ENCODE measurements around the gene GABPB2. TPM values are rescaled to one million over a fixed set of nuclear protein-coding genes. Genes with fewer than 3 reads are reported as not detected.

Gene GABPB2
- polyA plus RNA-seq, 1 of the 3 experiments (the other 2 are of a cell fraction): 2.4 TPM

DNA sequence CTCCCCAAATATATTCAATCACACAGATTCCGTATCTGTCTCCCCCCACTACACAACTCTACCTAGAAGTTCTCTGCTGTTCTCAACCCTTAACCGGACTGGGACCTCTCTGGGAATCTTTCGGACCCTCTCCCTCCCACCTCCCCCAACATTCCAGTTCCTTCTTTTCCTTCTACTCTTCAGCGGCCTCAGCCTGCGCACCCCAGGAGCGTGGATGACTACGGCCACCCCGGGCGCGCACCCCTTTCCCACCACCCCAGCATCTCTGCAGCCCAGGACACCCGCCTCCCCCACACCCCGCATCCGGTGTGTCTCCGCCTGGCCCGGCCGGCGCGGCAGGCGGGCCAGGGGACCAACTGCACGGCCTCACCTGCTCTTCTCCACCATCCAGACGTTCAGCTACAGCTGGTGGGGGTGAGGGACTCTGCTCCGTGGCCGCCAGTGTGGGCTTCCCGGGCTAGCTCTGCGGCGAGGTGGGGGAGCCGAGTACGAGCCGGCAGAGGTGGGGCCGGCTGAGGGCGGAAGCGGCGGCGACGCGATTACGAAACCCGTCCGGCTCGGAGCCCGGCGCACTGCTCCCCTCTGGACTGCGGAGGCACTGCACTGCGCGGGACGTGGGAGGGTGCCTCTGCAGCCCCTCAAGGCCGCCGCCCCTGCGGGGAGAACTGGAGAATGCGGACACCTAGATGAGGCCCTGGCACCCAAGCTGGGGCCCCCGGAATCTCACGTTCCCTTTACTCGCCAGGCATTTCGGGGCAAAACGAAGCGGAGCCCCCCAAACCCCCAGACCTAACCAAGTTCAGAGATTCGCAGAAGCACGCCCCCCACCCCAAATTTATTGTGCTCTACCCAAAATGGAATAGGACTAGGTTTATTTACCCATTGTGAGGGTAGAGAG, 11.2 kb upstream of the GABPB2 start, which contains the start of gene CDC42SE1 (continued):
- no peak for TF ChIP-seq IRF3 (IDR thresholded peaks at IDR 0.05; ENCODE audit: low read depth, low read length)
- TF ChIP-seq, protein P1, sequence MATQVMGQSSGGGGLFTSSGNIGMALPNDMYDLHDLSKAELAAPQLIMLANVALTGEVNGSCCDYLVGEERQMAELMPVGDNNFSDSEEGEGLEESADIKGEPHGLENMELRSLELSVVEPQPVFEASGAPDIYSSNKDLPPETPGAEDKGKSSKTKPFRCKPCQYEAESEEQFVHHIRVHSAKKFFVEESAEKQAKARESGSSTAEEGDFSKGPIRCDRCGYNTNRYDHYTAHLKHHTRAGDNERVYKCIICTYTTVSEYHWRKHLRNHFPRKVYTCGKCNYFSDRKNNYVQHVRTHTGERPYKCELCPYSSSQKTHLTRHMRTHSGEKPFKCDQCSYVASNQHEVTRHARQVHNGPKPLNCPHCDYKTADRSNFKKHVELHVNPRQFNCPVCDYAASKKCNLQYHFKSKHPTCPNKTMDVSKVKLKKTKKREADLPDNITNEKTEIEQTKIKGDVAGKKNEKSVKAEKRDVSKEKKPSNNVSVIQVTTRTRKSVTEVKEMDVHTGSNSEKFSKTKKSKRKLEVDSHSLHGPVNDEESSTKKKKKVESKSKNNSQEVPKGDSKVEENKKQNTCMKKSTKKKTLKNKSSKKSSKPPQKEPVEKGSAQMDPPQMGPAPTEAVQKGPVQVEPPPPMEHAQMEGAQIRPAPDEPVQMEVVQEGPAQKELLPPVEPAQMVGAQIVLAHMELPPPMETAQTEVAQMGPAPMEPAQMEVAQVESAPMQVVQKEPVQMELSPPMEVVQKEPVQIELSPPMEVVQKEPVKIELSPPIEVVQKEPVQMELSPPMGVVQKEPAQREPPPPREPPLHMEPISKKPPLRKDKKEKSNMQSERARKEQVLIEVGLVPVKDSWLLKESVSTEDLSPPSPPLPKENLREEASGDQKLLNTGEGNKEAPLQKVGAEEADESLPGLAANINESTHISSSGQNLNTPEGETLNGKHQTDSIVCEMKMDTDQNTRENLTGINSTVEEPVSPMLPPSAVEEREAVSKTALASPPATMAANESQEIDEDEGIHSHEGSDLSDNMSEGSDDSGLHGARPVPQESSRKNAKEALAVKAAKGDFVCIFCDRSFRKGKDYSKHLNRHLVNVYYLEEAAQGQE (IDR thresholded peaks at IDR 0.05; ENCODE audit: low read depth, low read length): no peak
- no peak; a peak in 1 of 4 replicates for TF ChIP-seq EP300 (IDR thresholded peaks at IDR 0.05; ENCODE audit: borderline replicate concordance in 1 of 2, low read depth in 1 of 2, low read length in 1 of 2)
- no peak for TF ChIP-seq FOSL2 (IDR thresholded peaks at IDR 0.05; ENCODE audit: borderline replicate concordance, low read depth)
- TF ChIP-seq USF1 (IDR thresholded peaks at IDR 0.05; ENCODE audit: borderline replicate concordance, low read depth): no peak
- TF ChIP-seq FOXM1 (IDR thresholded peaks at IDR 0.05; ENCODE audit: low read depth): no peak
- TF ChIP-seq EZH2phosphoT487 (IDR thresholded peaks at IDR 0.05; ENCODE audit: borderline replicate concordance, low read depth): no peak
- TF ChIP-seq NRF1 (IDR thresholded peaks at IDR 0.05; ENCODE audit: low read depth, low read length): no peak; the same call in 1 of the 2 replicates
- TF ChIP-seq MEF2A (IDR thresholded peaks at IDR 0.05; ENCODE audit: borderline replicate concordance, low read depth): no peak
- TF ChIP-seq RAD21 (IDR thresholded peaks at IDR 0.05; ENCODE audit: low read length): no peak; the same call in 1 of the 2 replicates
- peak; percentile 69 for TF ChIP-seq GABPA (IDR thresholded peaks at IDR 0.05; ENCODE audit: low read depth)
- TF ChIP-seq RFX5 (IDR thresholded peaks at IDR 0.05; ENCODE audit: low read length): no peak
- peak; percentile 59 for TF ChIP-seq MXI1 (IDR thresholded peaks at IDR 0.05; ENCODE audit: low read depth, low read length)
- no peak for TF ChIP-seq SMC3 (IDR thresholded peaks at IDR 0.05; ENCODE audit: low read depth, low read length)
- TF ChIP-seq ZBTB33 (IDR thresholded peaks at IDR 0.05; ENCODE audit: borderline replicate concordance, low read depth): no peak
- TF ChIP-seq, protein P2, sequence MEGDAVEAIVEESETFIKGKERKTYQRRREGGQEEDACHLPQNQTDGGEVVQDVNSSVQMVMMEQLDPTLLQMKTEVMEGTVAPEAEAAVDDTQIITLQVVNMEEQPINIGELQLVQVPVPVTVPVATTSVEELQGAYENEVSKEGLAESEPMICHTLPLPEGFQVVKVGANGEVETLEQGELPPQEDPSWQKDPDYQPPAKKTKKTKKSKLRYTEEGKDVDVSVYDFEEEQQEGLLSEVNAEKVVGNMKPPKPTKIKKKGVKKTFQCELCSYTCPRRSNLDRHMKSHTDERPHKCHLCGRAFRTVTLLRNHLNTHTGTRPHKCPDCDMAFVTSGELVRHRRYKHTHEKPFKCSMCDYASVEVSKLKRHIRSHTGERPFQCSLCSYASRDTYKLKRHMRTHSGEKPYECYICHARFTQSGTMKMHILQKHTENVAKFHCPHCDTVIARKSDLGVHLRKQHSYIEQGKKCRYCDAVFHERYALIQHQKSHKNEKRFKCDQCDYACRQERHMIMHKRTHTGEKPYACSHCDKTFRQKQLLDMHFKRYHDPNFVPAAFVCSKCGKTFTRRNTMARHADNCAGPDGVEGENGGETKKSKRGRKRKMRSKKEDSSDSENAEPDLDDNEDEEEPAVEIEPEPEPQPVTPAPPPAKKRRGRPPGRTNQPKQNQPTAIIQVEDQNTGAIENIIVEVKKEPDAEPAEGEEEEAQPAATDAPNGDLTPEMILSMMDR (IDR thresholded peaks at IDR 0.05): peak; percentile 68
- peak; percentile 79 for TF ChIP-seq ELF1 (IDR thresholded peaks at IDR 0.05)
- TF ChIP-seq FOXJ3 (CRISPR knock-in tag; IDR thresholded peaks at IDR 0.05): no peak
- no peak for TF ChIP-seq JUND (IDR thresholded peaks at IDR 0.05)
- peak; percentile 65 for TF ChIP-seq TAF1 (IDR thresholded peaks at IDR 0.05; ENCODE audit: borderline replicate concordance, low read depth, low read length)
- TF ChIP-seq CHD2 (IDR thresholded peaks at IDR 0.05; ENCODE audit: low read length, partially characterized antibody): no peak

Measured in SK-N-SH (cell line).